Measurements from ENCODE around the gene SRRM4. TPM values are rescaled to one million over a fixed set of nuclear protein-coding genes. Genes with fewer than 3 reads are reported as not detected.

SRRM4 gene
- total RNA-seq, 1 experiment from 2014 or later: 1.4 TPM

- WGBS (ENCODE audit: extremely low coverage, insufficient read length, low lambda C conversion rate): no CpG with 5 or more reads among the region's 5 CpGs
Observed at GRCh38 chr12:119182701-119183493, 201.6 kb downstream of the SRRM4 start.

More at GRCh38 chr12:119182701-119183493, 201.6 kb downstream of the SRRM4 start:
- Histone ChIP-seq H4K20me1 (ENCODE audit: control insufficient read depth, insufficient read depth, insufficient read length) (no peaks in the 10 kb centered on the region), H4K5ac (ENCODE audit: insufficient read length, low read depth, low read length) (no peak overlapping the region), H2BK20ac (ENCODE audit: low read depth, low read length, poor library complexity, severe bottlenecking) (no peak overlapping the region), H2BK5ac (ENCODE audit: insufficient read length, low read length) (no peak overlapping the region), H3K9me3 (ENCODE audit: control insufficient read depth, low read depth, low read length) (no peaks in the 10 kb centered on the region), H3K4me1 (ENCODE audit: insufficient read depth, low read length) (peaks cover 3% of the 10 kb centered on the region; the same call in 1 of the 2 replicates), H4K91ac (ENCODE audit: insufficient read length, low read depth, low read length) (no peak overlapping the region), H4K8ac (replicated peaks; ENCODE audit: insufficient read length, low read depth, low read length) (no peak overlapping the region), H3K23ac (ENCODE audit: insufficient read length, low read depth, low read length) (no peak overlapping the region), H3K79me2 (ENCODE audit: insufficient read depth, low read length) (no peaks in the 10 kb centered on the region), H3K9ac (ENCODE audit: extremely low read depth, insufficient read length, low read length) (no peak overlapping the region), H3K27me3 (ENCODE audit: insufficient read depth, low read length) (no peaks in the 10 kb centered on the region), H3K27ac (ENCODE audit: insufficient read length, low read depth, low read length) (no peak overlapping the region), H2AFZ (ENCODE audit: low read length) (no peak overlapping the region), H3K79me1 (ENCODE audit: insufficient read depth, low read depth, low read length, poor library complexity, severe bottlenecking) (no peaks in the 10 kb centered on the region), H3K56ac (ENCODE audit: insufficient read length, low read depth, low read length) (no peak overlapping the region), H3K14ac (ENCODE audit: insufficient read depth, low read length) (no peak overlapping the region), H2AK5ac (ENCODE audit: insufficient read length, low read length) (no peak overlapping the region), H3K18ac (ENCODE audit: insufficient read length, low read depth, low read length) (no peak overlapping the region), H3T11ph (ENCODE audit: low read length) (no peak overlapping the region), H2BK12ac (ENCODE audit: insufficient read length, low read depth, low read length) (no peak overlapping the region), H3K23me2 (ENCODE audit: insufficient read length, low read depth, low read length, poor library complexity, severe bottlenecking) (peaks cover 6% of the 10 kb centered on the region), H2BK120ac (ENCODE audit: low read depth, low read length, poor library complexity, severe bottlenecking) (no peak overlapping the region), H3K4ac (ENCODE audit: low read depth, low read length) (no peak overlapping the region), H3K4me2 (ENCODE audit: insufficient read depth, insufficient read length, low read length) (no peak overlapping the region), H2BK15ac (ENCODE audit: low read depth, low read length) (no peak overlapping the region)
- Mint-ChIP-seq H3K36me3 (ENCODE audit: insufficient read depth in 1 of 3, low read depth in 3 of 3) (peaks cover 0 to 4% (median 0%) of the 10 kb centered on the region in 3 experiments; a peak in 3 of 7 replicates), H3K27me3 (ENCODE audit: low read depth) (peaks cover 3% of the 10 kb centered on the region), H3K4me1 (peaks cover 39 to 44% of the 10 kb centered on the region in 2 experiments), H3K9me3 (no peaks in the 10 kb centered on the region), H3K4me3 (no peak overlapping the region), H3K27ac (peak overlapping the region in 2 of 3 experiments; percentile 36 to 62; a peak in 2 of 7 replicates)
- no peak for TF ChIP-seq CTCF (conservative IDR thresholded peaks at IDR 0.05)
- no peak for DNase-seq

All from H9 (cell line).